K562 (cell line): ENCODE measurements around the gene UROS. TPM values are rescaled to one million over a fixed set of nuclear protein-coding genes. Genes with fewer than 3 reads are reported as not detected.

Source experiments
- ATAC-seq: fragments of 200-7000 bp; cut with Tn5 transposase; 3 replicates; pipeline ENCODE4 v1.9.1; 2020; ENCODE audit warnings: moderate library complexity
- BruUV-seq: library from RNA; stranded (reverse); fragments of 400-500 nt; replicated peaks from 2 replicates; lab custom pipeline; 2021; lab: Mats Ljungman, UMichigan
- CTCF ChIA-PET: fragments of 300-600 bp; formaldehyde crosslinking; extraction: SDS; loops from one replicate; lab custom pipeline; 2021; ENCODE audit warnings: low intra/inter-chr PET ratio; lab: Yijun Ruan, JAX
- POLR2A ChIA-PET: fragments of 300-600, 350-650 bp; sonication (Branson Sonifier 250); formaldehyde crosslinking; extraction: SDS; loops from one replicate; lab custom pipeline; 2021; ENCODE audit warnings: antibody characterized with exemption, inconsistent platforms; lab: Yijun Ruan, JAX
- DNase-seq, 4 experiments: peaks; one replicate each; pipeline versions ENCODE4 v3.0.0 to v3.0.0-alpha.2; 2011 to 2018; ENCODE audit warnings: low spot score in 3 of 4, mixed read lengths in 3 of 4; ENCODE audit errors: extremely low read depth in 1 of 4
- FAIRE-seq: peaks from 2 replicates; lab custom pipeline; 2011; peaks lifted over from hg19 to GRCh38; lab: Jason Lieb, UNC
- H2AFZ ChIP-seq: 2 replicates; pipeline ENCODE4 v1.6.0; 2011; ENCODE audit warnings: low read depth, low read length, control low read depth, inconsistent platforms
- H3K27ac ChIP-seq: fragments of 200-600 bp; 3 replicates; pipeline ENCODE4 v1.8.0; 2011; ENCODE audit warnings: low read depth, mild to moderate bottlenecking, control low read depth, inconsistent platforms, low read length, moderate library complexity, mixed read lengths; ENCODE audit errors: extremely low read depth
- H3K27me3 ChIP-seq, 2 experiments: fragments of 300-600 bp in 1 of 2; 2 replicates in 1 of 2; 3 replicates in 1 of 2; pipeline versions ENCODE4 v1.6.0 to v1.8.0; 2011; ENCODE audit warnings: inconsistent platforms in 2 of 2, low read length in 2 of 2, mild to moderate bottlenecking in 1 of 2, mixed read lengths in 1 of 2, moderate library complexity in 1 of 2; ENCODE audit not compliant: control insufficient read depth in 2 of 2, insufficient read depth in 2 of 2
- H3K36me3 ChIP-seq: fragments of 300-600 bp; 3 replicates; pipeline ENCODE4 v1.8.0; 2011; ENCODE audit warnings: mild to moderate bottlenecking, low read length, inconsistent platforms; ENCODE audit not compliant: control insufficient read depth, insufficient read depth
- H3K4me1 ChIP-seq, 2 experiments: fragments of 200-600 bp in 1 of 2; replicated peaks in 1 of 2; 2 replicates in 1 of 2; 3 replicates in 1 of 2; pipeline versions ENCODE4 v1.5.1 to v1.8.0; 2011; ENCODE audit warnings: inconsistent platforms in 2 of 2, low read length in 2 of 2, mild to moderate bottlenecking in 1 of 2, mixed read lengths in 1 of 2, moderate library complexity in 1 of 2; ENCODE audit not compliant: control insufficient read depth in 2 of 2, insufficient read depth in 2 of 2
- H3K4me2 ChIP-seq: 2 replicates; pipeline ENCODE4 v1.6.1; 2011; ENCODE audit warnings: low read length, control low read depth, inconsistent platforms, mixed read lengths; ENCODE audit not compliant: insufficient read depth
- H3K4me3 ChIP-seq: fragments of 200-600 bp; sonication (generic), shearing (Covaris generic); 2 replicates; pipeline ENCODE4 v1.5.1; 2016; ENCODE audit warnings: control low read depth, inconsistent platforms
- H3K79me2 ChIP-seq: fragments of 200-600 bp; 3 replicates; pipeline ENCODE4 v1.8.0; 2011; ENCODE audit warnings: low read length, inconsistent platforms; ENCODE audit not compliant: control insufficient read depth, insufficient read depth
- H3K9ac ChIP-seq, 2 experiments: 2 replicates each; pipeline versions ENCODE4 v1.6.0 to v1.6.1; 2011; ENCODE audit warnings: low read depth in 2 of 2, low read length in 2 of 2, control low read depth in 1 of 2, inconsistent platforms in 1 of 2, mild to moderate bottlenecking in 1 of 2, mixed read lengths in 1 of 2; ENCODE audit not compliant: insufficient read depth in 1 of 2
- H3K9me1 ChIP-seq: one replicate; pipeline ENCODE4 v1.6.0; 2011; ENCODE audit warnings: inconsistent platforms, mild to moderate bottlenecking, low read length, moderate library complexity; ENCODE audit not compliant: control insufficient read depth, insufficient read depth
- H3K9me3 ChIP-seq: replicated peaks from 2 replicates; pipeline ENCODE4 v1.5.1; 2011; ENCODE audit warnings: low read depth, low read length, inconsistent platforms; ENCODE audit not compliant: control insufficient read depth, insufficient read depth
- H4K20me1 ChIP-seq: replicated peaks from 2 replicates; pipeline ENCODE4 v1.6.1; 2011; ENCODE audit warnings: low read length, inconsistent platforms, mixed read lengths; ENCODE audit not compliant: control insufficient read depth, insufficient read depth
- SAP30 ChIP-seq: fragments of 200-600 bp; sonication (generic); IDR thresholded peaks from 2 replicates; pipeline ENCODE4 v1.6.1; 2012; ENCODE audit warnings: borderline replicate concordance, low read depth, mild to moderate bottlenecking, moderate library complexity, low read length, control low read depth, inconsistent platforms; ENCODE audit not compliant: insufficient read depth, poor library complexity, severe bottlenecking
- SRSF7 ChIP-seq: fragments of 200-400 bp; formaldehyde crosslinking; optimal IDR thresholded peaks from 2 replicates; pipeline ENCODE3; 2017; ENCODE audit warnings: mild to moderate bottlenecking, low read depth, low read length
- WGBS: fragments of 100-300 bp; shearing (Covaris generic); methylation state at CpG from one replicate; pipeline ENCODE4 v1.1.6; 2016; ENCODE audit warnings: low coverage, mixed read lengths; ENCODE audit not compliant: insufficient coverage; ENCODE audit errors: missing lambda C conversion rate; 5-methylcytosine and 5-hydroxymethylcytosine counted together
- in situ Hi-C: fragments of 300-500 bp; cut with MboI; formaldehyde crosslinking; loops from 4 replicates; pipeline ENCODE4 v1.15.0; 2018; ENCODE audit warnings: inconsistent platforms, mixed read lengths
- intact Hi-C: fragments of 100-400 bp; cut with micrococcal nuclease; formaldehyde crosslinking; loops from 2 replicates; pipeline ENCODE4 v1.14.2; 2022
- polyA plus RNA-seq, 8 experiments: library from polyadenylated mRNA; depleted of rRNA in 4 of 8; stranded (reverse) in 5 of 8; unstranded in 3 of 8; fragments of >200 nt; fragmentation: Nextera tagmentation in 2 of 8; fragmentation: Illumina TruSeq in 1 of 8; extraction: Ambion mirVana in 2 of 8; extraction: Trizol in 1 of 8; gene quantifications; 2 replicates each; pipeline versions ENCODE4 v1.2.1 to v1.2.3, GENCODE V29; 2011 to 2014; ENCODE audit warnings: inconsistent platforms in 1 of 8, missing spikeins in 1 of 8
- total RNA-seq, 7 experiments: library from RNA; depleted of rRNA in 6 of 7; stranded (reverse); fragments of >200 nt in 6 of 7; fragmentation: Illumina TruSeq in 2 of 7; extraction: Trizol in 2 of 7; gene quantifications; 2 replicates each; pipeline versions ENCODE4 v1.2.1 to v1.2.3, GENCODE V29; 2011 to 2021; ENCODE audit warnings: low replicate concordance in 1 of 7
- TF ChIP-seq, protein P1 (sequence below), 2 experiments: fragments of 200-800 bp in 1 of 2; sonication (Bioruptor generic) in 1 of 2; sonication (generic) in 1 of 2; formaldehyde crosslinking in 1 of 2; IDR thresholded peaks in 1 of 2; conservative IDR thresholded peaks in 1 of 2; 2 replicates each; pipeline versions ENCODE4 v1.5.0 to v1.6.1; 2016 to 2020; ENCODE audit warnings: missing compliant biosample characterization in 1 of 2, missing genetic modification characterization in 1 of 2, missing genetic modification reagents in 1 of 2

UROS gene
- total and polyA plus RNA-seq, 9 of the 15 experiments (the other 6 are each of a cell fraction or from before 2014, with no cell fraction given), result 6.4 to 39.1 (median 32.3) TPM

DNA sequence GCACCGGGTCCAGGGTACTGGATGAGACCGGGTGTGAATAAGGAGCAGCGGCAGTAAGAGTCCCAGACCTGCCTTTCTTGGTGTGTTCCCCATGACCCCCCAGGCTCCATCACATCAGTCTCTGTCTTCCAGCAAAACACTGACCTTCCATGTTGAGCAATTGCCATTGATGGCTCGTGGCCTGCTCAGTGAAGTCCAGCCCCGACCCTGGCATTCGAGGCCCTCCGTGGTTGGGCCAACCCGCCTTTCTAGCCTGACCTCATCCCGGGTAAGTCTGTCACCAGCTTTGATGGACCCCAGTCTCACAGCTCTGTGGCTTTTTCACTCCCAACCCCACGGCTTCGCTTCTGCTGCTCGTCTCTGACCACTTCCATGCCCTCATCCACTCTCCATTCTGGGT, 53.9 kb downstream of the UROS start:
- H4K20me1 ChIP-seq, result no peaks in the 10 kb centered on the region
- DNase-seq (no peak), ATAC-seq (no peak), FAIRE-seq (no peak)
- no peaks in the 10 kb centered on the region for H3K9me3 ChIP-seq
- no peak overlapping the region for H2AFZ ChIP-seq
- H3K9ac ChIP-seq, result no peak overlapping the region
- no peaks in the 10 kb centered on the region for H3K27me3 ChIP-seq
- H3K36me3 ChIP-seq, result peaks cover 12% of the 10 kb centered on the region; the same call in 2 of the 3 replicates
- WGBS, result 71% methylated on average over 9 of the region's 12 CpGs
- BruUV-seq, result no TSS peak
- no peaks in the 10 kb centered on the region for H3K79me2 ChIP-seq
- intact Hi-C loops (no loop called here), in situ Hi-C loops (no loop called here)
- CTCF ChIA-PET, result no interaction called here
- no peak for TF ChIP-seq SAP30
- TF ChIP-seq, protein P1, sequence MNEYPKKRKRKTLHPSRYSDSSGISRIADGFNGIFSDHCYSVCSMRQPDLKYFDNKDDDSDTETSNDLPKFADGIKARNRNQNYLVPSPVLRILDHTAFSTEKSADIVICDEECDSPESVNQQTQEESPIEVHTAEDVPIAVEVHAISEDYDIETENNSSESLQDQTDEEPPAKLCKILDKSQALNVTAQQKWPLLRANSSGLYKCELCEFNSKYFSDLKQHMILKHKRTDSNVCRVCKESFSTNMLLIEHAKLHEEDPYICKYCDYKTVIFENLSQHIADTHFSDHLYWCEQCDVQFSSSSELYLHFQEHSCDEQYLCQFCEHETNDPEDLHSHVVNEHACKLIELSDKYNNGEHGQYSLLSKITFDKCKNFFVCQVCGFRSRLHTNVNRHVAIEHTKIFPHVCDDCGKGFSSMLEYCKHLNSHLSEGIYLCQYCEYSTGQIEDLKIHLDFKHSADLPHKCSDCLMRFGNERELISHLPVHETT (CRISPR knock-in tag; conservative IDR thresholded peaks at IDR 0.05 in 1 of 2, IDR thresholded peaks at IDR 0.05 in 1 of 2), result no peak
- TF ChIP-seq SRSF7, result no peak
- no peak overlapping the region for H3K4me3 ChIP-seq
- POLR2A ChIA-PET, result no interaction called here
- H3K4me2 ChIP-seq, result no peak overlapping the region
- peaks cover 0 to 4% of the 10 kb centered on the region in 2 experiments; a peak in 2 of 5 replicates for H3K4me1 ChIP-seq
- H3K9me1 ChIP-seq, result no peaks in the 10 kb centered on the region
- H3K27ac ChIP-seq, result no peak overlapping the region
